Breast epithelium (tissue), 4 donors: ENCODE results near the gene UBE4A. TPM values are rescaled to one million over a fixed set of nuclear protein-coding genes. Genes with fewer than 3 reads are reported as not detected.

Experiments used
- DNase-seq, 2 donors: peaks; one replicate each; pipeline ENCODE4 v3.0.0-alpha.2; 2019; ENCODE audit warnings: low spot score in 2 of 2
- H3K27ac ChIP-seq, 2 donors: fragments of 200-600 bp; sonication (generic) in 1 of 2; one replicate each; pipeline ENCODE4 v1.5.1; 2016 to 2019; ENCODE audit warnings: mild to moderate bottlenecking in 1 of 2
- H3K27me3 ChIP-seq, 2 donors: fragments of 200-600 bp; sonication (generic) in 1 of 2; one replicate each; pipeline versions ENCODE4 v1.5.1 to v1.6.0; 2017 to 2019; ENCODE audit warnings: control low read depth in 1 of 2, mild to moderate bottlenecking in 1 of 2
- H3K36me3 ChIP-seq: fragments of 200-600 bp; one replicate; pipeline ENCODE4 v1.5.1; 2019
- H3K4me1 ChIP-seq, 2 donors: fragments of 200-600 bp; sonication (generic); one replicate each; pipeline ENCODE4 v1.5.1; 2016 to 2019; ENCODE audit warnings: control low read depth in 1 of 2
- H3K4me3 ChIP-seq, 3 donors: fragments of 200-600 bp; sonication (generic); 1 replicate in 2 of 3; 2 replicates in 1 of 3; pipeline ENCODE4 v1.5.1; 2016 to 2019; ENCODE audit warnings: mild to moderate bottlenecking in 3 of 3, moderate library complexity in 2 of 3
- H3K9me3 ChIP-seq, 2 donors: fragments of 200-600 bp; sonication (generic) in 1 of 2; one replicate each; pipeline ENCODE4 v1.5.1; 2016 to 2019; ENCODE audit warnings: control low read depth in 1 of 2
- POLR2A ChIP-seq: fragments of 450-650 bp; IDR thresholded peaks from one replicate; pipeline ENCODE4 v1.6.1; 2016; ENCODE audit warnings: antibody characterized with exemption, mild to moderate bottlenecking, moderate library complexity
- POLR2AphosphoS5 ChIP-seq, 3 donors: sonication (generic); formaldehyde crosslinking; IDR thresholded peaks; one replicate each; pipeline ENCODE4 v1.6.1; 2017; ENCODE audit warnings: antibody characterized with exemption in 3 of 3
- intact Hi-C: fragments of 100-400 bp; cut with DNase I; formaldehyde crosslinking; loops from one replicate; pipeline ENCODE4 v1.15.1; 2023; ENCODE audit warnings: low total_unique reads
- total RNA-seq, 3 donors: library from RNA; depleted of rRNA; stranded (reverse); fragments of >200 nt; gene quantifications; one replicate each; pipeline ENCODE4 v1.1.0, GENCODE V29; 2016
- TF ChIP-seq, protein P1 (sequence below), 3 donors: fragments of 450-650 bp; IDR thresholded peaks; one replicate each; pipeline ENCODE4 v1.5.1; 2016 to 2017; ENCODE audit warnings: antibody characterized with exemption in 3 of 3, mild to moderate bottlenecking in 3 of 3, moderate library complexity in 3 of 3

Gene UBE4A
- total RNA-seq, 3 donors from 2014 or later = 39.0 to 51.5 (median 51.5) TPM

DNA sequence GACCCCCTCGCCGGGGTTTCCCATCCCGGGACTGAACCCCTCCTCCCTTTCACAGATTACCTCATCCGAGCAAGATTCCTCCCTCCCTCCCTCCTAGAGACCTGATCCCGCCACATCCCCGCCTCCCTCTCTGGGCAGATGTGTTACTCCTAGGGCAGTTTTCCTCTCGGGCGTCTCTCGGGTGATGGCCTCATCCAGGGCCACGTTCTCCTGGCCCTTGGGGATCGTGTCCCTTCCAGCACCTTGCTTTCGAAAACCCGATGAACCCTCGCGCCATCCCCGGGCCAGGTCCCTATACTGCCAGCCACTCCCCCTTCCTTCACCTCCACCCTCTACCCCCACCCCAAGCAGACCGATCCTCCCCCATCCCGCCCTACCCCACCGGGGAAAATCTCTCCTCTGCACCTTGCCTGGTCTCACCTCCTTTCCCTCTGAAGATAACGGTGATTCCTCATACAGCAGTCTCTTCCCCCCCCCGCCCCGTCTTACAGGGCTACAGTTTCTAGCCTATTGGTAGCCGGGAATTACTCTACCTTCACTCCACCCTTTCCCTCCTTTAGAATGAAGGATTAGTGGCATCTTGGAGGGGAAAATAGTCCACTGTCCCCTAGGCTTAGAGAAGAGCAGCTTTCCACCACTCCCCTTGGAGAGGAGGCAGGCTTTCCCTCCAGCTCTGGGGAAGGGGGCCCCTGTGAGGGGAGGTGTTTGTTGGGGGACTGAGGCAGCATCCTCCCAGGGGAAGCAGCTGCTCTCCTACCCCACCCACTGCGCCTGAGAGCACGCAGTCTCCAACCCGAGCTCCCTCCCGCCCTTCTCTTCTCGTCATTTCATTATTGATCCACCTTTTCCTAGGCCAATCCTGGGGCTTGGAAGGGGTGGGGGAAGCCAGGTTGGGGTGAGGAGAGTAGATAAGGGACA, 78.1 kb downstream of the UBE4A start:
- no peaks in the 10 kb centered on the region for H3K36me3 ChIP-seq
- peak; percentile 54 to 61 for DNase-seq
- no peaks in the 10 kb centered on the region for H3K9me3 ChIP-seq
- no peak for TF ChIP-seq POLR2A
- peak in 1 of 3 donors; percentile 48 for TF ChIP-seq POLR2AphosphoS5 (IDR thresholded peaks at IDR 0.05)
- peak overlapping the region; percentile 85 to 98 (median 90) for H3K4me3 ChIP-seq
- intact Hi-C loops = no loop called here
- peaks cover 0 to 2% of the 10 kb centered on the region in 2 donors for H3K27me3 ChIP-seq
- peaks cover 0 to 13% of the 10 kb centered on the region in 2 donors for H3K4me1 ChIP-seq
- H3K27ac ChIP-seq = peak overlapping the region; percentile 99

DNA sequence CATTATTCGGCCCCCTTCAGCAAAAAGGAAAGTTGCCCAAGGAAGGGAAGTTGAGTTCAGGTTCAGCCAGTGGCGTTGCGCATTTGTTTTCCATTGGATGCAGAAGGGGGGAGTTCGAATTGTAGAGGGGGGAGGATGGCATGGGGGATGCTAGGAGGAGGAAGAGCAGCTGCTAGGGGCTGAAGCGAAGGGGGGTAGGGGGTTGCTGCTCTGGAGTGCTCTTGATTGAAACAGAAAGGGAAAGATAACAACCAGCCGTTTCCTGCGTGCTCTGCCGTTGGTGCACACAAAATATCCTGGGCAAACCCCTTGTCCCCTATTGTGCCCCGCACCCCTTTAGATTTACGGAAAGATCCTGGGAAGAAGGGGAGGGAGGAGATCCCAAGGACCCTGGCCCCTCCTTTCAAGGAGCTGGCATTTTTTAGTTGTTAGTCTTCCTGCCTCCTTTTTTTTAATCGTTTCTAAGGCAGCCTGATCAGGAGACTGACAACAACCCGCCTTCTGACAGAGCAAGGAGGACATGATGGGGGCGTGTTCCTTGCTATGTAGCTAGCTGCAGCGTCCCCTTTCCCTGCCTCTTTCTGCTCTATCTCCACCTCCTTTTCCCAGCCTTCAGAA, 79.0 kb downstream of the UBE4A start:
- peak in 1 of 3 donors; percentile 11 for TF ChIP-seq POLR2AphosphoS5 (IDR thresholded peaks at IDR 0.05)
- TF ChIP-seq POLR2A = no peak
- TF ChIP-seq, protein P1, sequence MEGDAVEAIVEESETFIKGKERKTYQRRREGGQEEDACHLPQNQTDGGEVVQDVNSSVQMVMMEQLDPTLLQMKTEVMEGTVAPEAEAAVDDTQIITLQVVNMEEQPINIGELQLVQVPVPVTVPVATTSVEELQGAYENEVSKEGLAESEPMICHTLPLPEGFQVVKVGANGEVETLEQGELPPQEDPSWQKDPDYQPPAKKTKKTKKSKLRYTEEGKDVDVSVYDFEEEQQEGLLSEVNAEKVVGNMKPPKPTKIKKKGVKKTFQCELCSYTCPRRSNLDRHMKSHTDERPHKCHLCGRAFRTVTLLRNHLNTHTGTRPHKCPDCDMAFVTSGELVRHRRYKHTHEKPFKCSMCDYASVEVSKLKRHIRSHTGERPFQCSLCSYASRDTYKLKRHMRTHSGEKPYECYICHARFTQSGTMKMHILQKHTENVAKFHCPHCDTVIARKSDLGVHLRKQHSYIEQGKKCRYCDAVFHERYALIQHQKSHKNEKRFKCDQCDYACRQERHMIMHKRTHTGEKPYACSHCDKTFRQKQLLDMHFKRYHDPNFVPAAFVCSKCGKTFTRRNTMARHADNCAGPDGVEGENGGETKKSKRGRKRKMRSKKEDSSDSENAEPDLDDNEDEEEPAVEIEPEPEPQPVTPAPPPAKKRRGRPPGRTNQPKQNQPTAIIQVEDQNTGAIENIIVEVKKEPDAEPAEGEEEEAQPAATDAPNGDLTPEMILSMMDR (IDR thresholded peaks at IDR 0.05) = no peak
- intact Hi-C loops = no loop called here
- H3K27ac ChIP-seq = peak overlapping the region; percentile 99

DNA sequence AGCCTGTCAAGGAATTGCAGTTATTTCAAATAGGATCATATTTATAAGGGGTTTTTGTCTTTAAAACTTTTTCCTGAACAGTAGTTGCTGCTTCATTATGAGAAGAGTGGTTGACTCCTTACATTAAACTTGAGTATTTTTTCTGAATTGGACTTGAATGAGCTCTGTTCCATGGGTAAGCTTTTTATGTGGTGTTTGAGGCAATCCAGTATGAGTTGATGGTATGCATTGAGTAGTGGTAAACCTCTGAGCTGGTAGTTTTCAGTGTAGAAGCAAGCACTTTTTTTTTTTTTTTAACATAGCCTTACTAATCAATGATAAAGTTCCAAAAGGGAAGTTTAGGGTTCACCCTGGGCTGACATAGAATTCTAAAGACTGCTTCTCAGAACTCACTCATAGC, 80.2 kb downstream of the UBE4A start:
- H3K27me3 ChIP-seq = peaks cover 0 to 2% of the 10 kb centered on the region in 2 donors
- H3K4me1 ChIP-seq = peaks cover 0 to 13% of the 10 kb centered on the region in 2 donors
- H3K27ac ChIP-seq = no peak overlapping the region
- no peak for DNase-seq
- intact Hi-C loops = loop anchor here (5.0 kb wide), 1 partner anchor 773 kb away; no protein-coding TSS in a partner anchor
- no peaks in the 10 kb centered on the region for H3K9me3 ChIP-seq
- H3K36me3 ChIP-seq = no peaks in the 10 kb centered on the region
- no peak overlapping the region for H3K4me3 ChIP-seq
- TF ChIP-seq, protein P1 (IDR thresholded peaks at IDR 0.05) = no peak
- no peak for TF ChIP-seq POLR2A
- no peak for TF ChIP-seq POLR2AphosphoS5 (IDR thresholded peaks at IDR 0.05)

More for the DNA sequence above, 79.0 kb downstream of the UBE4A start:
- Histone ChIP-seq H3K4me1 (peaks cover 0 to 13% of the 10 kb centered on the region in 2 donors), H3K9me3 (no peaks in the 10 kb centered on the region), H3K27me3 (peaks cover 0 to 2% of the 10 kb centered on the region in 2 donors), H3K4me3 (peak overlapping the region; percentile 85 to 98 (median 90)), H3K36me3 (no peaks in the 10 kb centered on the region)
- DNase-seq = peak in 1 of 2 donors; percentile 59

DNA sequence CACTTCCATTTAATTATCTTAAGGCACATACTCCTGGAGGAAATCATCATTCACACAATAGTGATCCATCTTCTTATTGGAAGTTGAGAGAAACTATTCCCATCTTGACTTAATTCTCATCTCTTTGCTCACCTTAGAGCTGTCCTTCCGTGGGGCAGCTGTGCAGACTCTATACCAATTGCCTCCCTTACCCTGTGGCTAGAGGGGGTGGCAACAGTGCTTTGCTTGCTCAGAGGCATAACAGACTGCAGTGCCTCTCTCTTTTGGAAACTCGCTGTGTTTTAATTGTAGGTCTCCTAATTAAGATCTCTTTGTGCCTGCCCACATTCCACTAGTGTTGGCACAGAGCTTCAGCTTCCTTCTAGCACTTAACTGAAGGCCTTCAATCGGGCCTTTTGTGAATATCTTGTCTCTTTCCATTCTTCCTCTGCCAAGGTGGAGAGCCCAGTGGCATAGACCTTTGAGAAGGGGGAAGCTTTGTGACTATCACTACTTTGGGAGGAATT, 82.4 kb downstream of the UBE4A start:
- TF ChIP-seq POLR2A (no peak), POLR2AphosphoS5 (IDR thresholded peaks at IDR 0.05) (no peak)
- TF ChIP-seq, protein P1 (IDR thresholded peaks at IDR 0.05) = no peak
- intact Hi-C loops = loop anchor here (5.0 kb wide), 1 partner anchor 770 kb away; no protein-coding TSS in a partner anchor
- Histone ChIP-seq H3K27ac (peak overlapping the region; percentile 6 to 8), H3K9me3 (no peaks in the 10 kb centered on the region), H3K36me3 (no peaks in the 10 kb centered on the region), H3K27me3 (no peaks in the 10 kb centered on the region), H3K4me1 (peaks cover 0 to 13% of the 10 kb centered on the region in 2 donors), H3K4me3 (no peak overlapping the region)
- no peak for DNase-seq

DNA sequence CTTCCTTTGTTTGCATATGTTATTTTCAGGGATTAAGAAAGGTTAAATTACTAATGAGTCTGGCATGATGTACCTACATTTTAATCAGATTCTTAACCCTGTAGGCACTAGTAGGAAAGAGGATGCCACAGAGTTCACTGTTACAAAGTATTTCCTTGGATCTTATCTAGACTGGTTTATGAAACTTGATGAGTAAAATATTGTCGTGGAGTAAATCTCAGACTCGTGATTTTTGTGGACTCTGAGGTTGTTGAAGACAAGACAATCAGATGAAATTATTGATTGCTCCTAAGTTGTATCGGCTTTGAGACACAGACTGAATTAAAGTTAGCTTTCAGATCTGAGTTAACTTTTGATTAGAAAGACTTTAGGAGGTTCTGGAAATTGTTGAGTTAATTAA, 82.9 kb downstream of the UBE4A start:
- TF ChIP-seq POLR2AphosphoS5 (IDR thresholded peaks at IDR 0.05) (no peak), POLR2A (no peak)
- TF ChIP-seq, protein P1 (IDR thresholded peaks at IDR 0.05) = no peak
- intact Hi-C loops = loop anchor here (5.0 kb wide), 1 partner anchor 770 kb away; no protein-coding TSS in a partner anchor
- Histone ChIP-seq H3K4me3 (no peak overlapping the region), H3K4me1 (peaks cover 0 to 13% of the 10 kb centered on the region in 2 donors), H3K36me3 (no peaks in the 10 kb centered on the region), H3K27me3 (no peaks in the 10 kb centered on the region), H3K27ac (peak overlapping the region; percentile 6 to 8), H3K9me3 (no peaks in the 10 kb centered on the region)
- no peak for DNase-seq
